Measurements from ENCODE around the gene EML1. TPM values are rescaled to one million over a fixed set of nuclear protein-coding genes. Genes with fewer than 3 reads are reported as not detected.

EML1 gene
- total RNA-seq, 3 donors from 2014 or later: 5.4 to 82.5 (median 8.1) TPM

- Histone ChIP-seq H3K9me3 (no peaks in the 10 kb centered on the region), H3K4me1 (ENCODE audit: low read depth) (no peaks in the 10 kb centered on the region), H3K36me3 (ENCODE audit: low read depth) (no peaks in the 10 kb centered on the region), H3K4me3 (no peak overlapping the region)
- DNase-seq (no peak), ATAC-seq (no peak)
- TF ChIP-seq CTCF (IDR thresholded peaks at IDR 0.05): no peak
- intact Hi-C loops (cut with DNase I, micrococcal nuclease): no loop called here
Measured at GRCh38 chr14:99840265-99840664, 47.1 kb downstream of the EML1 start.

GRCh38 chr14:99840774-99841305 is 47.6 kb downstream of the EML1 start:
- Histone ChIP-seq H3K9me3 (no peaks in the 10 kb centered on the region), H3K36me3 (ENCODE audit: low read depth) (no peaks in the 10 kb centered on the region), H3K4me3 (no peak overlapping the region), H3K4me1 (ENCODE audit: low read depth) (no peaks in the 10 kb centered on the region)
- intact Hi-C loops (cut with DNase I, micrococcal nuclease): no loop called here
- no peak for DNase-seq
- ATAC-seq: no peak
- TF ChIP-seq CTCF (IDR thresholded peaks at IDR 0.05): no peak

GRCh38 chr14:99841436-99842071 is 48.3 kb downstream of the EML1 start:
- intact Hi-C loops (cut with DNase I, micrococcal nuclease): no loop called here
- Histone ChIP-seq H3K4me1 (ENCODE audit: low read depth) (no peaks in the 10 kb centered on the region), H3K36me3 (ENCODE audit: low read depth) (no peaks in the 10 kb centered on the region), H3K9me3 (no peaks in the 10 kb centered on the region), H3K4me3 (no peak overlapping the region)
- no peak for TF ChIP-seq CTCF (IDR thresholded peaks at IDR 0.05)
- no peak for DNase-seq
- ATAC-seq: no peak

- H3K4me1 ChIP-seq (ENCODE audit: low read depth): no peaks in the 10 kb centered on the region
- no peak overlapping the region for H3K4me3 ChIP-seq
- no peak for ATAC-seq
- no peak for TF ChIP-seq CTCF (IDR thresholded peaks at IDR 0.05)
- H3K9me3 ChIP-seq: peaks cover 4% of the 10 kb centered on the region
- intact Hi-C loops (cut with DNase I, micrococcal nuclease): no loop called here
- no peak for DNase-seq
- no peaks in the 10 kb centered on the region for H3K36me3 ChIP-seq (ENCODE audit: low read depth)
Measured at GRCh38 chr14:99842141-99842540, 48.9 kb downstream of the EML1 start.

- intact Hi-C loops (cut with DNase I, micrococcal nuclease): no loop called here
- no peak overlapping the region for H3K4me3 ChIP-seq
- H3K36me3 ChIP-seq (ENCODE audit: low read depth): no peaks in the 10 kb centered on the region
- ATAC-seq (no peak), DNase-seq (no peak)
- no peaks in the 10 kb centered on the region for H3K4me1 ChIP-seq (ENCODE audit: low read depth)
- TF ChIP-seq CTCF (IDR thresholded peaks at IDR 0.05): no peak
- H3K9me3 ChIP-seq: peaks cover 7% of the 10 kb centered on the region
Measured at GRCh38 chr14:99846808-99847207, 53.6 kb downstream of the EML1 start.
